ENCODE measurements around the gene GFRA1.

DNA sequence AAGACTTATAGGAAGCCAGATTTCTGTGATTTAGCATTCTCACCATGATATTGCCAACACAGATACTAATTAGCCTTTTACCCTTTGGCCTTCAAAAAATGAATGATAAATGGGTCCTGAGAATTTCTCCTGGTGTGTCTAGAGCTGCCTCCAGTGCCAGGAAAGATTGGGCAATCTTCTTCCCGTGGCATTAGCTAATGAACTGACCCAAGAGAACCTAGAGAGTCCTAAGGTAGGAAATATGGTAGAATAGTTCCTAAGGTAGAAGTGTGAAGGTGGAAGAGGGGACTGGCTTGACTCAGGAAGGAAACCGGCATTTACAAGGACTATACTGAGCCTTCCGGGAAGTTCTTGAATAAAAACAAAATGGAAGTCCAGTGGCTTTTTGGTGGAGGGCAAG is 133.1 kb downstream of the GFRA1 start:
- TF ChIP-seq, protein P1, sequence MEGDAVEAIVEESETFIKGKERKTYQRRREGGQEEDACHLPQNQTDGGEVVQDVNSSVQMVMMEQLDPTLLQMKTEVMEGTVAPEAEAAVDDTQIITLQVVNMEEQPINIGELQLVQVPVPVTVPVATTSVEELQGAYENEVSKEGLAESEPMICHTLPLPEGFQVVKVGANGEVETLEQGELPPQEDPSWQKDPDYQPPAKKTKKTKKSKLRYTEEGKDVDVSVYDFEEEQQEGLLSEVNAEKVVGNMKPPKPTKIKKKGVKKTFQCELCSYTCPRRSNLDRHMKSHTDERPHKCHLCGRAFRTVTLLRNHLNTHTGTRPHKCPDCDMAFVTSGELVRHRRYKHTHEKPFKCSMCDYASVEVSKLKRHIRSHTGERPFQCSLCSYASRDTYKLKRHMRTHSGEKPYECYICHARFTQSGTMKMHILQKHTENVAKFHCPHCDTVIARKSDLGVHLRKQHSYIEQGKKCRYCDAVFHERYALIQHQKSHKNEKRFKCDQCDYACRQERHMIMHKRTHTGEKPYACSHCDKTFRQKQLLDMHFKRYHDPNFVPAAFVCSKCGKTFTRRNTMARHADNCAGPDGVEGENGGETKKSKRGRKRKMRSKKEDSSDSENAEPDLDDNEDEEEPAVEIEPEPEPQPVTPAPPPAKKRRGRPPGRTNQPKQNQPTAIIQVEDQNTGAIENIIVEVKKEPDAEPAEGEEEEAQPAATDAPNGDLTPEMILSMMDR (IDR thresholded peaks at IDR 0.05): no peak
- TF ChIP-seq EZH2 (IDR thresholded peaks at IDR 0.05) (no peak), EZH2phosphoT487 (IDR thresholded peaks at IDR 0.05) (no peak)
